Measurements from ENCODE around the gene UBTD2. TPM values are rescaled to one million over a fixed set of nuclear protein-coding genes. Genes with fewer than 3 reads are reported as not detected.

The UBTD2 gene
- total RNA-seq, 1 experiment from 2014 or later: 42.6 TPM

DNA sequence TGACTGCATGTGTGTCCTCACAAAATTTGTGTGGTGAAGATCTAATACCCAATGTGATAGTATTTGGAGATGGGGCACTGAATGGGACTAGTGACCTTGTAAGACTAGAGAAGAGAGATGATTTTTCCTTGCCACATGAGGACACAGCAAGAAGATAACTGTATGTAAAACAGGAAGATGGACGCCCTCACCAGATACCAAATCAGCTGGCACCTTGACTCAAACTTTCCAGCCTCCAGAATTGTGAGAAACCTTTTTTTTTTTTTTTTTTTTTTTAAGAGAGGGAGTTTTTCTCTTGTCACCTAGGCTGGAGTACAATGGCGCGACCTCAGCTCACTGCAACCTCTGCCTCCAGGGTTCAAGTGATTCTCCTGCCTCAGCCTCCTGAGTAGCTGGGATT is 40.3 kb downstream of the UBTD2 start:
- Histone ChIP-seq H2BK120ac (ENCODE audit: low read depth, low read length, poor library complexity, severe bottlenecking) (no peak overlapping the region), H3K9ac (ENCODE audit: extremely low read depth, insufficient read length, low read length) (no peak overlapping the region), H3K9me3 (ENCODE audit: control insufficient read depth, low read depth, low read length) (no peaks in the 10 kb centered on the region), H4K20me1 (ENCODE audit: control insufficient read depth, insufficient read depth, insufficient read length) (peaks cover 3% of the 10 kb centered on the region), H3K4ac (ENCODE audit: low read depth, low read length) (no peak overlapping the region), H3K4me2 (ENCODE audit: insufficient read depth, insufficient read length, low read length) (no peak overlapping the region), H2AK5ac (ENCODE audit: insufficient read length, low read length) (no peak overlapping the region), H3K27me3 (ENCODE audit: insufficient read depth, low read length) (no peaks in the 10 kb centered on the region), H3K14ac (ENCODE audit: insufficient read depth, low read length) (no peak overlapping the region), H4K5ac (ENCODE audit: insufficient read length, low read depth, low read length) (no peak overlapping the region), H3K27ac (ENCODE audit: insufficient read length, low read depth, low read length) (no peak overlapping the region), H2BK12ac (ENCODE audit: insufficient read length, low read depth, low read length) (no peak overlapping the region), H3K4me1 (ENCODE audit: insufficient read depth, low read length) (no peaks in the 10 kb centered on the region; the same call in 1 of the 2 replicates), H3K79me1 (ENCODE audit: insufficient read depth, low read depth, low read length, poor library complexity, severe bottlenecking) (peaks cover 3% of the 10 kb centered on the region), H4K8ac (replicated peaks; ENCODE audit: insufficient read length, low read depth, low read length) (no peak overlapping the region), H3K56ac (ENCODE audit: insufficient read length, low read depth, low read length) (no peak overlapping the region), H3K23ac (ENCODE audit: insufficient read length, low read depth, low read length) (no peak overlapping the region), H2BK15ac (ENCODE audit: low read depth, low read length) (no peak overlapping the region), H2AFZ (ENCODE audit: low read length) (no peak overlapping the region), H3K23me2 (ENCODE audit: insufficient read length, low read depth, low read length, poor library complexity, severe bottlenecking) (no peaks in the 10 kb centered on the region), H2BK5ac (ENCODE audit: insufficient read length, low read length) (no peak overlapping the region), H3K18ac (ENCODE audit: insufficient read length, low read depth, low read length) (no peak overlapping the region), H3T11ph (ENCODE audit: low read length) (no peak overlapping the region), H2BK20ac (ENCODE audit: low read depth, low read length, poor library complexity, severe bottlenecking) (no peak overlapping the region), H4K91ac (ENCODE audit: insufficient read length, low read depth, low read length) (no peak overlapping the region), H3K79me2 (ENCODE audit: insufficient read depth, low read length) (peaks cover 5% of the 10 kb centered on the region; the same call in 1 of the 2 replicates)
- Mint-ChIP-seq H3K36me3 (ENCODE audit: insufficient read depth in 1 of 3, low read depth in 3 of 3) (peaks cover 2 to 9% (median 2%) of the 10 kb centered on the region in 3 experiments; a peak in 6 of 7 replicates), H3K9me3 (no peaks in the 10 kb centered on the region), H3K27me3 (ENCODE audit: low read depth) (no peaks in the 10 kb centered on the region), H3K27ac (no peak overlapping the region), H3K4me3 (no peak overlapping the region), H3K4me1 (peaks cover 7 to 12% of the 10 kb centered on the region in 2 experiments)
- WGBS (ENCODE audit: extremely low coverage, insufficient read length, low lambda C conversion rate): no CpG with 5 or more reads among the region's 3 CpGs
- TF ChIP-seq, protein P1, sequence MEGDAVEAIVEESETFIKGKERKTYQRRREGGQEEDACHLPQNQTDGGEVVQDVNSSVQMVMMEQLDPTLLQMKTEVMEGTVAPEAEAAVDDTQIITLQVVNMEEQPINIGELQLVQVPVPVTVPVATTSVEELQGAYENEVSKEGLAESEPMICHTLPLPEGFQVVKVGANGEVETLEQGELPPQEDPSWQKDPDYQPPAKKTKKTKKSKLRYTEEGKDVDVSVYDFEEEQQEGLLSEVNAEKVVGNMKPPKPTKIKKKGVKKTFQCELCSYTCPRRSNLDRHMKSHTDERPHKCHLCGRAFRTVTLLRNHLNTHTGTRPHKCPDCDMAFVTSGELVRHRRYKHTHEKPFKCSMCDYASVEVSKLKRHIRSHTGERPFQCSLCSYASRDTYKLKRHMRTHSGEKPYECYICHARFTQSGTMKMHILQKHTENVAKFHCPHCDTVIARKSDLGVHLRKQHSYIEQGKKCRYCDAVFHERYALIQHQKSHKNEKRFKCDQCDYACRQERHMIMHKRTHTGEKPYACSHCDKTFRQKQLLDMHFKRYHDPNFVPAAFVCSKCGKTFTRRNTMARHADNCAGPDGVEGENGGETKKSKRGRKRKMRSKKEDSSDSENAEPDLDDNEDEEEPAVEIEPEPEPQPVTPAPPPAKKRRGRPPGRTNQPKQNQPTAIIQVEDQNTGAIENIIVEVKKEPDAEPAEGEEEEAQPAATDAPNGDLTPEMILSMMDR (conservative IDR thresholded peaks at IDR 0.05): no peak
- DNase-seq: no peak
